ENCODE results near the gene ZCWPW1. TPM values are rescaled to one million over a fixed set of nuclear protein-coding genes. Genes with fewer than 3 reads are reported as not detected.

ZCWPW1 gene
- total and polyA plus RNA-seq, 2 of the 13 experiments (the other 11 are each of a cell fraction or from before 2014, with no cell fraction given) = 2.4 to 2.5 TPM

DNA sequence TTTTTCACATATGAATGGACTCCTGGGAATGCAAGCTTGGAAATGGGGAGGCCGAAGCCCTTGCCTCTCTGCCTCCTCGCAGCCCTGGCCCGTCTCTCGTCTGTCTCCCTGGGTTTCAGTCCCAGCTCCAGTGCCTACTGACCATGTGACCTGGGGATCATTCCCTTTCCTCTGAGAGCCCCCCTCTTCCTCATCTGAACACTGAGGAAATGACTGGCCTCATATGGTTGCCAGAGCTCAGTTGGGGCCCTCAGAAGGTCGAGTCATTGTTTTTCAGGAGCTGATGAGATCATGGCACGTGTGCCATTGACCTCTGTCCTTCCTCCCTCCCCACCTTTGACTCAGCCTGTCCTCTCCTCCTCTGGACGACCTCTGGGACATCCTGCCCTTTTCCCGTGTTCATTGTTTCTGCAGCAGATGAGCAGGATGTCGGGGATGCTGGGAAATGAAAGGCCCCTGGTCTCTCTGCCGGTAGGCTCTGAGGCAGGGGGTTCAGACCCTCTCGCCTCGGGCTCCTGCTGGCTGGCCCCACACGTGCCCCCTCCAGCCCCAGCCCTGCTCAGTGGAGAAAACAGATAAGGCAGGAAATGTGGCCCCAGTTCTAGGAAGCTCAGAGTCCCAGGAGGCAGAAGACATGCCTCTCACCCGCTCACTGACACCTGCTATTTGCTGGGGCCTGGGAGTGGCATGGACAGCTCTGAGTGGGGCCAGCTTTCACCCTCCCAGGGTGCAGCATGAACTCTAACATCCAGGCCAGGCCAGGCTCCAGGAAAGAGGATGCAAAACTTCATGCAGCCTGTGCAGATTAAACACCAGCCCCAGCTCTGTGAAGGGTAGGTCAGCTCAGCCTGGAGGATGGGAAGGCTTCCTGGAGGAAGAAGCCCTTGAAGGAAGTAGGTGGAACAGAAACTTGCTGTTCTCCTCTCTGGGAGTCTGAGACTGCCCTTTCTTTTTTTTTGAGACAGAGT is 16.1 kb upstream of the ZCWPW1 start (continued):
- TF ChIP-seq ZNF609 (CRISPR knock-in tag; IDR thresholded peaks at IDR 0.05; ENCODE audit: borderline replicate concordance) = peak; percentile 89
- TF ChIP-seq ZBTB38 (CRISPR knock-in tag; IDR thresholded peaks at IDR 0.05) = peak; percentile 74; the same call in 1 of the 2 replicates
- 0 out of 2 replicates have a peak, but pooled peaks have one; percentile 44 for TF ChIP-seq ZNF709 (CRISPR knock-in tag; IDR thresholded peaks at IDR 0.05)
- peak; percentile 53 to 63; a peak in 2 of 4 replicates for TF ChIP-seq POLR2A (IDR thresholded peaks at IDR 0.05; ENCODE audit: insufficient read depth in 1 of 2, low read depth in 2 of 2, low read length in 2 of 2)
- peak; percentile 78 for TF ChIP-seq ZNF580 (CRISPR knock-in tag; IDR thresholded peaks at IDR 0.05; ENCODE audit: borderline replicate concordance, low read depth)
- TF ChIP-seq WIZ (CRISPR knock-in tag; IDR thresholded peaks at IDR 0.05) = peak; percentile 65; the same call in 1 of the 2 replicates
- peak; percentile 50; the same call in 1 of the 2 replicates for TF ChIP-seq HMG20A (CRISPR knock-in tag; IDR thresholded peaks at IDR 0.05; ENCODE audit: borderline replicate concordance)
- no peak for TF ChIP-seq FIP1L1 (IDR thresholded peaks at IDR 0.05; ENCODE audit: borderline replicate concordance, insufficient read depth, low read depth, low read length)
- TF ChIP-seq SALL1 (CRISPR knock-in tag; IDR thresholded peaks at IDR 0.05) = peak; percentile 96
- no peak for TF ChIP-seq HES4 (CRISPR knock-in tag; IDR thresholded peaks at IDR 0.05; ENCODE audit: borderline replicate concordance)
- 0 out of 2 replicates have a peak, but pooled peaks have one; percentile 36 for TF ChIP-seq MEF2D (CRISPR knock-in tag; IDR thresholded peaks at IDR 0.05)
- peak; percentile 67; the same call in 1 of the 2 replicates for TF ChIP-seq ZC3H4 (CRISPR knock-in tag; IDR thresholded peaks at IDR 0.05; ENCODE audit: borderline replicate concordance)
- TF ChIP-seq ZUFSP (CRISPR knock-in tag; IDR thresholded peaks at IDR 0.05; ENCODE audit: borderline replicate concordance) = no peak
- TF ChIP-seq, protein P1, sequence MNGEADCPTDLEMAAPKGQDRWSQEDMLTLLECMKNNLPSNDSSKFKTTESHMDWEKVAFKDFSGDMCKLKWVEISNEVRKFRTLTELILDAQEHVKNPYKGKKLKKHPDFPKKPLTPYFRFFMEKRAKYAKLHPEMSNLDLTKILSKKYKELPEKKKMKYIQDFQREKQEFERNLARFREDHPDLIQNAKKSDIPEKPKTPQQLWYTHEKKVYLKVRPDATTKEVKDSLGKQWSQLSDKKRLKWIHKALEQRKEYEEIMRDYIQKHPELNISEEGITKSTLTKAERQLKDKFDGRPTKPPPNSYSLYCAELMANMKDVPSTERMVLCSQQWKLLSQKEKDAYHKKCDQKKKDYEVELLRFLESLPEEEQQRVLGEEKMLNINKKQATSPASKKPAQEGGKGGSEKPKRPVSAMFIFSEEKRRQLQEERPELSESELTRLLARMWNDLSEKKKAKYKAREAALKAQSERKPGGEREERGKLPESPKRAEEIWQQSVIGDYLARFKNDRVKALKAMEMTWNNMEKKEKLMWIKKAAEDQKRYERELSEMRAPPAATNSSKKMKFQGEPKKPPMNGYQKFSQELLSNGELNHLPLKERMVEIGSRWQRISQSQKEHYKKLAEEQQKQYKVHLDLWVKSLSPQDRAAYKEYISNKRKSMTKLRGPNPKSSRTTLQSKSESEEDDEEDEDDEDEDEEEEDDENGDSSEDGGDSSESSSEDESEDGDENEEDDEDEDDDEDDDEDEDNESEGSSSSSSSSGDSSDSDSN (CRISPR knock-in tag; IDR thresholded peaks at IDR 0.05) = peak; percentile 49; the same call in 1 of the 2 replicates
- 0 out of 2 replicates have a peak, but pooled peaks have one; percentile 67 for TF ChIP-seq ZXDC (CRISPR knock-in tag; IDR thresholded peaks at IDR 0.05)

All from HepG2 (cell line).